ENCODE results near the gene ECD. TPM values are rescaled to one million over a fixed set of nuclear protein-coding genes. Genes with fewer than 3 reads are reported as not detected.

Gene ECD
- total RNA-seq, 1 donor from 2014 or later: 44.0 TPM

DNA sequence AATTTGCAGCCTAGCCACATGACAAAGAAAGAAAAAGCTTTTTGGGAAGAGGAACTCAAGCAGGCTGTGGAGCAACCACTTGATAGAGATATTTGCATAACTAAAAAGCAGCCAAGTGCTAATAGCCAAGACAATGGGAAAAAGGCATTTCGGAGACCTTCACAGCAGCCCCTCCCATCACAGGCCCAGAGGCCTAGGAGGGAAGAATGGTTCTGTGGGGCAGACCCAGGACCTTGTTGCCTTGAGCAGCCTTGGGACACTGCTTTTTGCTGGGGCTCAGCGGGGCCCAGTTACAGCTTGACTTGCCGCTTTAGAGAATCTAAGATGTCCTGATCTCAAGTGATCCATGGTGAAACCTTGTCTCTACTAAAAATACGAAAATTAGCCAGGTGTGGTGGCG lies 38.6 kb upstream of the ECD start:
- no peaks in the 10 kb centered on the region for H3K36me3 ChIP-seq
- H3K27me3 Mint-ChIP-seq (ENCODE audit: insufficient read depth, low read depth): peaks cover 3% of the 10 kb centered on the region
- peaks cover 4% of the 10 kb centered on the region for H4K20me1 ChIP-seq (ENCODE audit: low read depth)
- no peak overlapping the region for H3K27ac ChIP-seq
- no peaks in the 10 kb centered on the region for H3K4me1 Mint-ChIP-seq
- no peaks in the 10 kb centered on the region for H3K4me1 ChIP-seq
- H3K27me3 ChIP-seq: no peaks in the 10 kb centered on the region
- H2AFZ ChIP-seq (replicated peaks): no peak overlapping the region
- H3K4me2 ChIP-seq: no peak overlapping the region
- H3K79me2 ChIP-seq (ENCODE audit: low read depth): no peaks in the 10 kb centered on the region
- H3K27ac Mint-ChIP-seq: no peak overlapping the region
- no peak for DNase-seq (ENCODE audit: low spot score)
- H3K4me3 ChIP-seq: no peak overlapping the region
- no peaks in the 10 kb centered on the region for H3K9me3 ChIP-seq (ENCODE audit: low read depth)
- H3K9me3 Mint-ChIP-seq: peaks cover 5% of the 10 kb centered on the region
- TF ChIP-seq, protein P1, sequence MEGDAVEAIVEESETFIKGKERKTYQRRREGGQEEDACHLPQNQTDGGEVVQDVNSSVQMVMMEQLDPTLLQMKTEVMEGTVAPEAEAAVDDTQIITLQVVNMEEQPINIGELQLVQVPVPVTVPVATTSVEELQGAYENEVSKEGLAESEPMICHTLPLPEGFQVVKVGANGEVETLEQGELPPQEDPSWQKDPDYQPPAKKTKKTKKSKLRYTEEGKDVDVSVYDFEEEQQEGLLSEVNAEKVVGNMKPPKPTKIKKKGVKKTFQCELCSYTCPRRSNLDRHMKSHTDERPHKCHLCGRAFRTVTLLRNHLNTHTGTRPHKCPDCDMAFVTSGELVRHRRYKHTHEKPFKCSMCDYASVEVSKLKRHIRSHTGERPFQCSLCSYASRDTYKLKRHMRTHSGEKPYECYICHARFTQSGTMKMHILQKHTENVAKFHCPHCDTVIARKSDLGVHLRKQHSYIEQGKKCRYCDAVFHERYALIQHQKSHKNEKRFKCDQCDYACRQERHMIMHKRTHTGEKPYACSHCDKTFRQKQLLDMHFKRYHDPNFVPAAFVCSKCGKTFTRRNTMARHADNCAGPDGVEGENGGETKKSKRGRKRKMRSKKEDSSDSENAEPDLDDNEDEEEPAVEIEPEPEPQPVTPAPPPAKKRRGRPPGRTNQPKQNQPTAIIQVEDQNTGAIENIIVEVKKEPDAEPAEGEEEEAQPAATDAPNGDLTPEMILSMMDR (IDR thresholded peaks at IDR 0.05): no peak
- TF ChIP-seq EZH2phosphoT487 (IDR thresholded peaks at IDR 0.05): no peak
- no peak for TF ChIP-seq EZH2 (IDR thresholded peaks at IDR 0.05)
- no peak overlapping the region for H3K4me3 Mint-ChIP-seq
- no peak overlapping the region for H3K9ac ChIP-seq
- no peaks in the 10 kb centered on the region for H3F3A ChIP-seq (ENCODE audit: low read depth)
- peaks cover 22% of the 10 kb centered on the region for H3K36me3 Mint-ChIP-seq

GRCh38 chr10:73205890-73206289 lies 38.1 kb upstream of the ECD start:
- Histone ChIP-seq H3K79me2 (ENCODE audit: low read depth) (no peaks in the 10 kb centered on the region), H2AFZ (replicated peaks) (no peak overlapping the region), H3K4me3 (no peak overlapping the region), H3K27ac (no peak overlapping the region), H3K27me3 (no peaks in the 10 kb centered on the region), H3K4me1 (no peaks in the 10 kb centered on the region), H3K36me3 (no peaks in the 10 kb centered on the region), H3F3A (ENCODE audit: low read depth) (no peaks in the 10 kb centered on the region), H4K20me1 (ENCODE audit: low read depth) (peaks cover 4% of the 10 kb centered on the region), H3K4me2 (no peak overlapping the region), H3K9me3 (ENCODE audit: low read depth) (no peaks in the 10 kb centered on the region), H3K9ac (no peak overlapping the region)
- Mint-ChIP-seq H3K27ac (no peak overlapping the region), H3K36me3 (peaks cover 23% of the 10 kb centered on the region), H3K4me1 (no peaks in the 10 kb centered on the region), H3K27me3 (ENCODE audit: insufficient read depth, low read depth) (peaks cover 3% of the 10 kb centered on the region), H3K9me3 (peaks cover 5% of the 10 kb centered on the region), H3K4me3 (no peak overlapping the region)
- TF ChIP-seq EZH2 (IDR thresholded peaks at IDR 0.05) (no peak), EZH2phosphoT487 (IDR thresholded peaks at IDR 0.05) (no peak)
- TF ChIP-seq, protein P1 (IDR thresholded peaks at IDR 0.05): no peak
- no peak for DNase-seq (ENCODE audit: low spot score)

GRCh38 chr10:73205081-73205480 lies 37.3 kb upstream of the ECD start:
- Histone ChIP-seq H3K36me3 (no peaks in the 10 kb centered on the region), H3K9ac (no peak overlapping the region), H3K27me3 (no peaks in the 10 kb centered on the region), H3K27ac (no peak overlapping the region), H3K9me3 (ENCODE audit: low read depth) (no peaks in the 10 kb centered on the region), H3F3A (ENCODE audit: low read depth) (no peaks in the 10 kb centered on the region), H4K20me1 (ENCODE audit: low read depth) (peaks cover 4% of the 10 kb centered on the region), H3K79me2 (ENCODE audit: low read depth) (no peaks in the 10 kb centered on the region), H3K4me3 (no peak overlapping the region), H2AFZ (replicated peaks) (no peak overlapping the region), H3K4me1 (no peaks in the 10 kb centered on the region), H3K4me2 (no peak overlapping the region)
- Mint-ChIP-seq H3K36me3 (peaks cover 30% of the 10 kb centered on the region), H3K27me3 (ENCODE audit: insufficient read depth, low read depth) (peaks cover 3% of the 10 kb centered on the region), H3K27ac (no peak overlapping the region), H3K4me1 (no peaks in the 10 kb centered on the region), H3K4me3 (no peak overlapping the region), H3K9me3 (peaks cover 5% of the 10 kb centered on the region)
- no peak for DNase-seq (ENCODE audit: low spot score)
- TF ChIP-seq EZH2 (IDR thresholded peaks at IDR 0.05): no peak
- TF ChIP-seq, protein P1 (IDR thresholded peaks at IDR 0.05): no peak
- no peak for TF ChIP-seq EZH2phosphoT487 (IDR thresholded peaks at IDR 0.05)

Data from neural progenitor cell (in vitro differentiated cells).